A549 treated with Mapracorat at 1 μM for 4 hours (cell line): ENCODE measurements around the gene NME7. TPM values are rescaled to one million over a fixed set of nuclear protein-coding genes. Genes with fewer than 3 reads are reported as not detected.

ENCODE experiments used
- total RNA-seq: library from RNA; stranded (reverse); fragments of 200-300 nt; extraction: Qiagen RNA extraction; gene quantifications from 5 replicates; pipeline ENCODE4 v1.2.3, GENCODE V29; 2022

The NME7 gene, protein sequence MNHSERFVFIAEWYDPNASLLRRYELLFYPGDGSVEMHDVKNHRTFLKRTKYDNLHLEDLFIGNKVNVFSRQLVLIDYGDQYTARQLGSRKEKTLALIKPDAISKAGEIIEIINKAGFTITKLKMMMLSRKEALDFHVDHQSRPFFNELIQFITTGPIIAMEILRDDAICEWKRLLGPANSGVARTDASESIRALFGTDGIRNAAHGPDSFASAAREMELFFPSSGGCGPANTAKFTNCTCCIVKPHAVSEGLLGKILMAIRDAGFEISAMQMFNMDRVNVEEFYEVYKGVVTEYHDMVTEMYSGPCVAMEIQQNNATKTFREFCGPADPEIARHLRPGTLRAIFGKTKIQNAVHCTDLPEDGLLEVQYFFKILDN
- total RNA-seq = 16.4 to 39.8 TPM (median 21.3 TPM) in 5 replicates

DNA sequence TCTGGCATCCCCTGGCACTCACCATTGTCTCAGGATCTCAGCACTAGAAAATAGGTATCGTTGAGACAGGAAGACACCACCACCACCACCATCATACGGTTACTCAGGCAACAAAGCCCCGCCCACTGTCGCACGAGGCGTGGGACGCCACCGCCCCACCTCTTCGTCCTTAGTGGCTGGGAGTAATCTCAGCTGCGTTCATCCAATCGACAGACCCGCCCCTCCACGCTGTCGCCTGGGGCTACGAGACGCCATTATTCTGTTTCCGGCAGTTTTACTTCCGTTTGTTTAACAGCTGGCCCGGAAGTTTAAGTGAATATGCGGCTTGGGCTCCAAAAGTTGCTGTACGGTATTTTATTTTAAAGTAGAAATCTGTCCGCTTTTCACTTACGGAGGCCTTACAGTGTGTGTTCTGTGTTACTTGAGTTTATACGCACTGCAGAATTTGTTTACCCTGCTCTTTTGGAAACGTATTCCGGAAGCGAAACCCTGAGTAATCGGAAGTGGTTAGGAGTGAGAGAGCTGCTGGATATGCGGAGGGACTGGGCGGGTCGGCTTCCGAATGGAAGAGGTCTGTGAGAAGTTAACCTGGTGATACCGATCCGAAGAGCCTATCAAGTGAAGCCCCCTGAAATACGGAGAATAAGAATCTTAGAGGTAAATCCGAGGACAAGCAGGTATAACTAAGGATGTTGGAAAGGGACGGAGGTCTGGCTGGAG, at the start of gene NME7, which contains the start of gene BLZF1:
TSS of gene NME7 (minus strand) at position 112 of the 720 bp plus-strand sequence. CDS start at position 25, 87 bp downstream.
TSS of gene BLZF1 (plus strand) at position 510 of the 720 bp plus-strand sequence. CDS start 1,328 bp downstream, outside the sequence.

DNA sequence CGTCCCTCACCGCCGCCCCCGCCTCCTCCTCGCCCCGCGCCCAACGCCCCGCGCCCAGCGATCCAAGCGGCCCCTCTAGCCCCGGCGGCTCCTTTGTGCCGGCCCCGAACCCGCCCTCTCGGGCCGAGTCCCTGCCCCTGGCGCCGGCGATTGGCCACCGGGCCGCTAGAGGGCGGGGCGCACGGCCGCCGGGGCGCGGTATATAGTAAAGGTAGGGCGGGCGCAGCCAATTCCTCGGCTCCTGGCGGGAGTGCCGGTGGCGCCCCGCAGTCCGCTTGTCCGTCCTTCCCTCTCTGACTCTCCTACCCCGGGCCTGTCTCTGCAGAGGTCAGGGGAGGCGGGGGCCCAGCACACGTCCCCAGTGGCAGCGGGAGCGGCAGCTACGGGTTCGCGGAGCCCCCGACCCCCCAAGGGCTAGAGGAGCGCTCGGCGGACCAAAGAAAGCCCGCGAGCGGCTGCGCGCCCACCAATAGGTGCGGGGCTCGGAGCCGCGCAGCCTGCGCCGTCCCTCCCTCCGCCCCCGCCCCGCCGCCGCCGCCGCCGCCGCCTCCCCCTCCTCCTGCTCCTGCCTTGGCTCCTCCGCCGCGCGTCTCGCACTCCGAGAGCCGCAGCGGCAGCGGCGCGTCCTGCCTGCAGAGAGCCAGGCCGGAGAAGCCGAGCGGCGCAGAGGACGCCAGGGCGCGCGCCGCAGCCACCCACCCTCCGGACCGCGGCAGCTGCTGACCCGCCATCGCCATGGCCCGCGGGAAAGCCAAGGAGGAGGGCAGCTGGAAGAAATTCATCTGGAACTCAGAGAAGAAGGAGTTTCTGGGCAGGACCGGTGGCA, 261.3 kb downstream of the NME7 start, which contains the start of gene ATP1B1:
TSS of gene ATP1B1 (plus strand) at position 596 of the 826 bp plus-strand sequence. CDS start at position 736, 140 bp downstream.

Other genes with a start within 250 kb of the NME7 start
- 12.4 to 19.2 TPM (median 14.3 TPM) in 5 replicates for gene BLZF1, start 398 bp upstream of the NME7 start, total RNA-seq
- gene CCDC181, start 59.7 kb upstream of the NME7 start, total RNA-seq = 0.08 to 0.25 TPM (median 0.14 TPM) in 3 of 5 replicates, not detected in the others
- gene SLC19A2, start 118.1 kb upstream of the NME7 start, total RNA-seq = 23.0 to 25.8 TPM (median 24.8 TPM) in 5 replicates
- 0.05 to 0.09 TPM (median 0.07 TPM) in 5 replicates for gene F5, start 218.7 kb upstream of the NME7 start, total RNA-seq